T follicular helper cell (primary cell): ENCODE data around the gene MAPK9.

ENCODE experiments used
- DNase-seq: peaks from one replicate; pipeline ENCODE4 v3.0.0-alpha.2; 2020; ENCODE audit warnings: low read depth

Gene MAPK9

GRCh38 chr5:180294913-180295555 is 3.2 kb upstream of the MAPK9 start:
- DNase-seq: no peak

- no peak for DNase-seq
Measured at GRCh38 chr5:180294411-180294810, 2.5 kb upstream of the MAPK9 start.

DNA sequence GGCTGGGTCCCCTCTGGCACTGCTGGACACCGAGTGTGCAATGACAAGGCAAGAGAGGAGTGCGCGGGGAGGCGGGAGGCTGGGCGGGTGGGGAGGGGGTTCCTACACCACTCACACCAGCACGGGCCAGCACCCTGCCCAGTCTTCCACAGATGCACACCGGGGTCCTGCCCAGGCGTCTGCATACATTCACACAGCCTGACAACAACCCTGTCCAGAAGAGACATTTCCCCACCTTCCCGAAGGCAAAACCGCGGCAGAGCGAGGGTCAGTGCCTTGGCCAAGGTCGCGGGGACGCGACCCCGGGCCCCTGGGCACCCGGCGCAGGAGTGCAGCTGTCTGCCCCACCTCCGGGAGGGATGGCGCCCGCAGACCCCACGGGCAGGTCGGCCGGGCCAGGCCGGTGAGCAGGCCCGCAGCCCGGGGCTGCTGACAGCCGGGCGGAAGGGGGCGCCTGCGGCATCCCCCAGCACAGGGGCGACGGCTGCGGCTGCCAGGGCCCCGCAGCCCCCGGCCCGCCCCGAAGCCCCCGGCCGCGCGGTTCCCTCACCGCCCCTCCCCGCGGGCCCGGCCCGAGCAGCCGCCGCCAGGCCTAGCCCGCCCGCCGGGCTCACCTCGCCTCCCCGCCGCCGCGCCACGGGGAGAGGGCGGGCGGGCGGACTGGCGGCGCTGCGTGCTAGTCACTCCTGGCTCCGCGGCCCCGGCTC is 496 bp downstream of the MAPK9 start:
- DNase-seq: no peak

- DNase-seq: no peak
Measured at GRCh38 chr5:180290568-180291233, 1.2 kb downstream of the MAPK9 start.

GRCh38 chr5:180289966-180290365 is 1.9 kb downstream of the MAPK9 start:
- DNase-seq: no peak

DNA sequence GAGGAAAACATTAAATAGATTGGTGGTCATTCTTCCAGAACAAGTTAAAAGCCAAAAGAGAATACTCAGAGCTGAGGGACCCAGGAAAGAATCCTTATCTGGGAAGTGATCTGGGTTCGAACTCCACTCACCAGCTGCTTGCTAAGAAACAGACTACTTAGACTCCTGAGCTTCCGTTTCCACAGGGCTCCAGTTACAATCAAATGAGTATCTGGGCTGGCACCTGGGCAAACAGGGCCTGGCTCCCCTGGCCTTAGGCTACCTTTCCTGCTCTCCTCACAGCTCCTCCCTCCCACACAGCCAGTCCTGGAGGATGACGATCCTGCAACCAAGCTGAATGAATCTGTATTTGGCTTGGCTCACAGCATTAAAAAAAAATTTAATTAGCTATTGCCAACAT is 2.5 kb downstream of the MAPK9 start:
- no peak for DNase-seq

- no peak for DNase-seq
Measured at GRCh38 chr5:180287868-180288267, 4.0 kb downstream of the MAPK9 start.

GRCh38 chr5:180287404-180287803 is 4.5 kb downstream of the MAPK9 start:
- DNase-seq: no peak

- DNase-seq: no peak
Measured at GRCh38 chr5:180284149-180284548, 7.7 kb downstream of the MAPK9 start.

GRCh38 chr5:180283026-180283615 is 8.8 kb downstream of the MAPK9 start:
- DNase-seq: no peak

DNA sequence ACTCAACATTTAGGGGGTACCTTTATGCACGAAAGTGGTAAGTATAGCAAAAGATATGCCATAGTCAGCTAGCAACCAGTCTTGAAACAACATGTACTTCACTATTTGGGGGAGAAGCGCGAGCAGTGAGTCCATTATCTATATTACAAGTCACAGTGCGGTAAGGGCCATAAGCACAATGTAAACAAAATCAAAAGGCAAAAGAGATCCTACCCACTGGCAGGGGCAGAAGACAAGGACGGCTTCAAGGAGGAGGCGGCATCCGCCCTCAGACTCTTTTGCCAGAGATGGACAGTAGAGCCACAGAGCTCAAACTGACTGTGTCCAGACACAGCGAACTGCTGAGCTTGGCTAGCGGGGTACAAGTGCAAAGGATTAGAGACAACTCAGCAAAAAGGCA is 9.6 kb downstream of the MAPK9 start:
- DNase-seq: no peak

DNA sequence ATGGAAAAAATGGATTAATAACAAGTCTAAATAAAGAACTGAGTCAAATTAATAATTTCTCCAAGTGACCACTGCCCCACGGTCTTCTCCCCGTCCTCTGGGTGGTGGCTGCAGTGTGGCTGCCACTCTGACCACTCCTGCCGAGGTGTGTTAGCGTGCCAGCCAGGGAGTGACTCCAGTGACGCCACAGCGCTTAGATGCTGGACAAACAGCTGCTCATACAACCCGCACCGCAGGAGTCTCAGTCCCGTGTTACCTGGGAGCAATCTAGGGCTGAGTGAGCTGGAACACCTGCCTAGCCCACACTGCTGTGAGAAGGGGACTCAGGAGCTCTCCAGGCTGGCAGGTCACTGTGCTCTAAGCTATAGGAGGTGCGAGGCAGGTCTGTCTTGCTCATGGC is 10.2 kb downstream of the MAPK9 start:
- DNase-seq: no peak

DNA sequence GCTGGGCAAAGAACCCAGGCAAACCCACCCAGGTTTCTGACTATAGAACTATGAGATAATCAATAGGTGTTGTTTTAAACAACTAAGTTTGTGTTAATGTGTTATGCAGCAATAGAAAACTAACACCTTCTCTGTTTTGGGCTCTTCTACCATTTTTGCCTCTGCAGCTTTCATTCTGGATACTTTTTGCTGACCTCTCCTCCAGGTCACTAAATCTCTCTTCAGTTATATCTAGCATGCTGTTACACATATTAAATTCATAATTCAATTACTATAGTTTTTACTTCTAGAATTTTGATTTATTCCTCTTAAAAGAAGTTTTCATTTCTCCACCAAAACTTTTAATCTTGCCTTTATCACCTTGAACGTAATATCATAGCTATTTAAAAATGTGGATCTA is 17.2 kb downstream of the MAPK9 start:
- DNase-seq: no peak

DNA sequence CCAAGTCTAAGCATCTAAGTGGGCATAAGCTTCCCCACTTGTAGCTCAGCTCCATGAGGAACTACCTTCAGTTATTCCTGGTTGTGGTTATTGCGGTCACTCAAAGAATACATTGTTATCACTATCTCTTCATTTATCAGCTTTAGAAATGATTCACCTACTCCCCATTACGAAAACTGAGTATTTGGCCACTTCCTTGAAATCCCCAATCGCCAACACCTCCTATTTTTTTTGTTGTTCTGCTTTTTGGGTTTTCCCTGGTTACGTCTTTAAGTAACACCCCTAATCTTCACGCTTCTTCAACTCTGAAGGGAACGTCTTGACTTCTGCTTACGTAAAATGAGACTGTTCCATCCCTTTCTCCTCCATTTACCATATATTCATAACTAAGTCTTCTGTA is 20.7 kb downstream of the MAPK9 start:
- no peak for DNase-seq

GRCh38 chr5:180259260-180259611 is 32.6 kb downstream of the MAPK9 start:
- no peak for DNase-seq

GRCh38 chr5:180253036-180253824 is 38.7 kb downstream of the MAPK9 start:
- no peak for DNase-seq

- no peak for DNase-seq
Measured at GRCh38 chr5:180251887-180252286, 40.0 kb downstream of the MAPK9 start.

GRCh38 chr5:180251141-180251540 is 40.7 kb downstream of the MAPK9 start:
- DNase-seq: no peak

GRCh38 chr5:180250329-180250728 is 41.6 kb downstream of the MAPK9 start:
- DNase-seq: no peak

DNA sequence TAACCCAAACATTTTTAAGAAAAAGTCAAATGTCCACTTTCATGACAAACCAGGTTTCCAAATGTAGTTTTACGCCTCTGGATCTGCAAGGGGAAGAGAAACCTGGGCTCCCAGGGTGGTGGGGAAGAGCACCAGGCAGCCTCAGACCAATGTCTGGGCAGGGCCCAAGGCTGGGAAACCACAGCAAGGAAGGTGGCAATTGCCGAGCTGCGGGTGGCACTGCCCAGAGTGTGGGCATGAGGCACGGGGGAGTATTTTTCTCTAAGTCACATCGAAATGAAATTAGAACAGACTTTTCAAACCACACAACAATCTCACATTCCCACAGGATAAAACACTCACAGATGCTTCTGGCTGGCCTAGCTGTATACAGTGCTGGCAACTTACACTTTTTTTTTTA is 50.3 kb downstream of the MAPK9 start:
- no peak for DNase-seq

DNA sequence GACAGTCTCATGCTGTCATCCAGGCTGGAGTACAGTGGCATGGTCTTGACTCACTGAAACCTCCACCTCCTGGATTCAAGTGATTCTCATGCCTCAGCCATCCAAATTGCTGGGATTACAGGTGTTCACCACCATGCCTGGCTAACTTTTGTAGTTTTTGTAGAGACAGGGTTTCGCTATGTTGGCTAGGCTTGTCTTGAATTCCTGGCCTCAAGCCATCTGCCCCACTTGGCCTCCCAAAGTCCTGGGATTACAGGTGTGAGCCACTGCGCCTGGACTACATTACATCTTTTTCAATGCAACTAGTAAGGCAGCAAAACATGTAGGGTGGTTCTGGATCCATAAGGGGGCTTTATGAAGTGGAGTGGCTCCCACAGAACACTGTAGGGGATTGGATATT is 53.3 kb downstream of the MAPK9 start:
- DNase-seq: no peak

GRCh38 chr5:180235846-180236245 is 56.0 kb downstream of the MAPK9 start:
- no peak for DNase-seq
